Right cardiac atrium (tissue), 5 donors: ENCODE results near the gene PGAM5. TPM values are rescaled to one million over a fixed set of nuclear protein-coding genes. Genes with fewer than 3 reads are reported as not detected.
A peak's percentile ranks its signal among the peaks of the same experiment; 100 is the strongest.

Experiments
- ATAC-seq, 2 donors: fragments of 200-7000 bp; cut with Tn5 transposase; one replicate each; pipeline versions ENCODE4 v1.8.0 to v1.9.1; 2020; ENCODE audit warnings: moderate library complexity in 2 of 2, mild to moderate bottlenecking in 1 of 2
- DNase-seq, 3 donors: peaks; one replicate each; pipeline ENCODE4 v3.0.0-alpha.2; 2020
- H3K27ac ChIP-seq: one replicate; pipeline ENCODE4 v1.5.1; 2013; ENCODE audit warnings: mild to moderate bottlenecking, low read length, control low read depth, moderate library complexity
- H3K27me3 ChIP-seq: one replicate; pipeline ENCODE4 v1.6.1; 2013; ENCODE audit not compliant: control insufficient read depth, insufficient read depth
- H3K4me1 ChIP-seq: one replicate; pipeline ENCODE4 v1.6.1; 2013; ENCODE audit warnings: low read length; ENCODE audit not compliant: control insufficient read depth, insufficient read depth
- H3K4me3 ChIP-seq: one replicate; pipeline ENCODE4 v1.5.1; 2013; ENCODE audit warnings: low read length, control low read depth
- H3K9me3 ChIP-seq: one replicate; pipeline ENCODE4 v1.6.1; 2013; ENCODE audit warnings: low read length; ENCODE audit not compliant: control insufficient read depth
- WGBS: extraction: QIAGEN DNeasy Blood & Tissue Kit; methylation state at CpG from one replicate; pipeline ENCODE4 v1.1.7; 2013; 5-methylcytosine and 5-hydroxymethylcytosine counted together
- intact Hi-C, 4 donors: fragments of 100-400 bp; cut with DNase I; formaldehyde crosslinking; loops; one replicate each; pipeline versions ENCODE4 v1.11.0 to v1.14.0; 2022 to 2023
- polyA plus RNA-seq: library from polyadenylated mRNA; stranded (reverse); fragments of 200-250 nt; gene quantifications from one replicate; pipeline ENCODE4 v1.2.3, GENCODE V29; 2013
- total RNA-seq, 4 donors: library from RNA; stranded (reverse); fragmentation: NEBNext Ultra II Directional; extraction: Animal tissue kit (Norgen Biotek cat#: 25700); gene quantifications; one replicate each; pipeline ENCODE4 v1.2.1, GENCODE V29; 2021
- donor health status: healthy with polysubstance abuse.
- donor health status: DM: no; HTN: yes; CAD: no.
- donor health status: DM: no; HTN: no; CAD: no.
- donor health status: DM: no; HTN: yes; CAD: no; lungs with severe emphysema.
- donor health status: DM: yes; HTN: yes; CAD: no.

PGAM5 gene
- total and polyA plus RNA-seq, 5 donors = 15.1 to 24.0 (median 23.2) TPM

DNA sequence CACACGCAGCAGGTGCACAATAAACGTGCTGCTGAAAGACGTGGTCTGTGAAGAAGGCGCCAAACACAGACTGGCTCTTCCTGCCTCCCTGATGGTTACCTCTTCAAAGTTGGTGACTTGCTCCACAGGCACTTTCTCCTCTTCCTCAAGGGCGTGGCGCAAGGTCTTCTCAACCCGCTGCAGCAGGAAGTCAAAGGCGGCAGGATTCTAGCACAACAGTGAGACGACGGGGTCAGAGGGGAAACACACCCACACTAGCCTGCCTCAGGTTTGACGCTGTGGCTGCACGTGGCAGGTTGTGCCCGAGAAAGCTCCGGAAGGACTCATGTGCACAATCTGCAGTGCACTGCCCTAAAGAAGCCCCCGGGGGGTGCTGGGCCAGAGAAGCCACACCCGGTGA lies 38.5 kb upstream of the PGAM5 start:
- Histone ChIP-seq H3K4me3 (no peak overlapping the region), H3K9me3 (no peaks in the 10 kb centered on the region), H3K27ac (no peak overlapping the region), H3K27me3 (no peaks in the 10 kb centered on the region), H3K4me1 (no peaks in the 10 kb centered on the region)
- no peak for ATAC-seq
- 88% methylated on average over 16 of the region's 16 CpGs for WGBS
- DNase-seq = no peak
- intact Hi-C loops = no loop called here

DNA sequence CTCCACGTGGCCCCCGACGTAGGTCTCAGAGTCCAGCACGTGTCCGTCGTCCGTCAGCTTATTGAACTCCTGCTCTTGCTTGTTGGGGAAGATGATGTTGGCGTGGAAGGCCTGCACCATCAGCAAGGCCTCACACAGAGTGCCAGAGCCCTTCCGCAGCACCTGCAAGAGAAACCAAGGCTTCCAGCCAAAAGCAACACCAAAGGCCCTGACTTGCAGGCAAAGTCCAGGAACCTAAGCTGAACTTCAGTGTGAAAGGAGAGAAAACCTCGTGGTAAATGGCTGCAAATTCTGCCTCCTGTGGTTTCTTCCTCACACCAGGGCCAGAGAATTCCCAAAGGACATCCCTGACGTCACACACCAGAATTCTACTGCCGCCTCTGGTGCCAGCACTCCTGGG lies 38.0 kb upstream of the PGAM5 start:
- Histone ChIP-seq H3K27ac (no peak overlapping the region), H3K9me3 (no peaks in the 10 kb centered on the region), H3K4me1 (no peaks in the 10 kb centered on the region), H3K27me3 (no peaks in the 10 kb centered on the region), H3K4me3 (no peak overlapping the region)
- WGBS = 89% methylated on average over 12 of the region's 12 CpGs
- intact Hi-C loops = no loop called here
- DNase-seq (no peak), ATAC-seq (no peak)

DNA sequence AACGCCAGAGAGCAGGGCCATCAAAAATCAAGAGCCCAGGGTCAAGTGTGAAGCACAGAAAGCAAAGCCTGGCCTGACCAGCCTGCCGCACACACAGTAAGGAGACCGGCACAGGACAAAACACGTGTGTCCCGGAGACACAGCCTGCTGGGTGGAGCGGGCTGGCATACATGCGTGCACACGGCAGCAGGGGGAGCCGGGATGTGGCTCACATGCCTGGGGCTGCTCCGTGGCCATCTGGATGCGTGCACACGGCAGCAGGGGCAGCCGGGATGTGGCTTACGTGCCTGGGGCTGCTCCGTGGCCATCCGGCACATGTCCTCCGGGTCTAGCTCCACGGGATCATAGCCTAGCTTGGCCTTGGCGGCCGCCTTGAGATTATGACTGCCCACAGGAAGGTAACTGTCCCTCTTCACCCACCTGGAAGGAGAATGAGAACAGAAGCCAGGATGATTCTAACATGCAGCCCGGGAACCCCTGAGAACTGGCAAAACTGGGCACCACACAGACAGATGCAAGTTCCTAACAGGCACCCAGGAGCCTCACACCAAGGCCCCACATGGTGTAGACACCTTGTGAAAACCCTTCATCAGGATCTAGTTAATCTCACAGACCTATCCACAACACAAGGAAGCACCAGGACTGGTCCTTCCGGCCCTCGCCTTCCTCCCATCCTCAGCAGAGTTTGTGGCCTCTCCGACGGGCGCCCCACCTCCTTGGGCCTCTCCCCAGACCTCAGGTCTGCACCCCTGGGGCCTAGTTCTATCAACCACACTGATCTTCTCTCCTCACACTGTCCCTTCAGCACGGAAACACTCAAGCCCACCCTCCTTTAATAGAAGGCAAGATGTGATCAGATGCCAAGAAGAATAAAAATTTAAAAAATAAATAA lies 37.1 kb upstream of the PGAM5 start:
- Histone ChIP-seq H3K27me3 (no peaks in the 10 kb centered on the region), H3K4me3 (no peak overlapping the region), H3K27ac (no peak overlapping the region), H3K4me1 (no peaks in the 10 kb centered on the region), H3K9me3 (no peaks in the 10 kb centered on the region)
- ATAC-seq (no peak), DNase-seq (no peak)
- intact Hi-C loops = no loop called here
- WGBS = 96% methylated on average over 27 of the region's 27 CpGs

DNA sequence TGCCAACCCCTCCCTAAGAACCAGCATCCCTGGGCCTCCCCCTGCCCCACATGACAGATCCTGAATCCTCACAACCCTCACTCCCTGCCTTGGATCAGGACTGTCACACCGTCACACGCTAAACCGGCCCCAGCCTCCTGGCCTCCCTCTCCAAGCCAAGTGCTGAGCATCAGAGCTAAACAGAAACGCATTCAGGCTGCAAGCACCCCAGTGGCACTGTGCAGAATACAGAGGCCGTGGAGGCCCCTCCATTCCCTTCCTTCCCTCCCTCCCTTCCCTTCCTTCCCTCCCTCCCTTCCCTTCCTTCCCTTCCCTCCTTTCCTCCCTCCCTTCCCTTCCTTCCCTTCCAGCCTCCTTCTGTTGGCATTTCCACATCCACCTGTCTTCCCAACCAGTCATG lies 36.1 kb upstream of the PGAM5 start:
- Histone ChIP-seq H3K4me3 (no peak overlapping the region), H3K9me3 (no peaks in the 10 kb centered on the region), H3K27ac (no peak overlapping the region), H3K4me1 (no peaks in the 10 kb centered on the region), H3K27me3 (no peaks in the 10 kb centered on the region)
- intact Hi-C loops = no loop called here
- no peak for ATAC-seq
- no peak for DNase-seq
- 89% methylated on average over 5 of the region's 5 CpGs for WGBS

DNA sequence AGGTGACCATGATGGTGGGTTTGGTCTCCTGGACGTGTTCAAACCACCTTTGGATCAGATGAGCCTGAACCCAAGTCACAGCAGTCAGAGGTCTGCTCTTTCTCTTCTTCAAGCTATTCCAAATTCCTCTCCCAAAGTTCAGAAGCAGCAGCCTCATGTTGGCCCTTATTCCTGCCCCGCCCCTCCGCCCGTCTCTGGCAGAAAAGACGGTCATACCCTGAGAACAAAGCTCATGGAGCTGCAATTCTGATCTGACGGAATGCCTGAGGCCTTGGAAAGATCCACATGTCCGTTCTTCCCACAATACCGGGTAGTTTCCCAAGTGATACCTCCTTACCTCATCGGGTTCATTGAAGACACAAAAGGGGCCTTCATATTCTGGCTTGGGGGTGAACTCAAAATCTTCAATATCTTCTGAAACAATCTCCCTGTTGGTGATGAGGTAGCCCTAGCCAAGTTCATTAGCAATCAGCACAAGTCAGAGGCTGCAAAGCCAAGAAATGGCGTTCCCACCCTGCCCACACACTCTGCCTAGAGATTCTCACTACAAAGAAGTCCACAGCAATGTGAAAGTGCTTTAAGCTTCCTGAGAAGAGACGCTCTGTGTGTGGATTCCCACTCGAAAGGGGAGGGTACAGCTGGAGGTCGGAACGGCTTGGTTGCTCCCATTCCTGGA lies 34.7 kb upstream of the PGAM5 start:
- ATAC-seq (no peak), DNase-seq (no peak)
- Histone ChIP-seq H3K27me3 (no peaks in the 10 kb centered on the region), H3K27ac (no peak overlapping the region), H3K4me3 (no peak overlapping the region), H3K4me1 (no peaks in the 10 kb centered on the region), H3K9me3 (no peaks in the 10 kb centered on the region)
- intact Hi-C loops = no loop called here
- 94% methylated on average over 14 of the region's 14 CpGs for WGBS

DNA sequence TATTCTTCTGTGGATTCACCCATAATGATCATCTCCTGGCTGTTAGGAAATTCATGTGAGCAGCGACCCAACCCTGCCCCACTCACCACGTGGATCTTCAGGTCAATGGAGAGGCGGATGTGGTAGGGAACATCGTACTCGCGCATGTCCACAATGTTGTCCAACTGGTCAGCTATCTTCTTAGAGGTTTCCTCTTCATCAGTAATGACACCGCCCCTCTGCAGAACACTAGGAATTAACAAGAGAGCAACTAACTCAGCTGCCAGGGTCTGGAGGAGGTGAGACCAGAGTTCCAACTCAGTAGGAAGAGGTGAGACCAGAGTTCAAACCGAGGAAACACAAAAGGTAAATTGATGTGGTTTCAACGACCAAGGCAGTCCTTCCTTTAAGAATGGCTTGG lies 33.1 kb upstream of the PGAM5 start:
- WGBS = 92% methylated on average over 9 of the region's 9 CpGs
- H3K4me1 ChIP-seq = no peaks in the 10 kb centered on the region
- H3K27ac ChIP-seq = no peak overlapping the region
- H3K9me3 ChIP-seq = no peaks in the 10 kb centered on the region
- DNase-seq (no peak), ATAC-seq (no peak)
- no peaks in the 10 kb centered on the region for H3K27me3 ChIP-seq
- intact Hi-C loops = no loop called here
- H3K4me3 ChIP-seq = no peak overlapping the region

DNA sequence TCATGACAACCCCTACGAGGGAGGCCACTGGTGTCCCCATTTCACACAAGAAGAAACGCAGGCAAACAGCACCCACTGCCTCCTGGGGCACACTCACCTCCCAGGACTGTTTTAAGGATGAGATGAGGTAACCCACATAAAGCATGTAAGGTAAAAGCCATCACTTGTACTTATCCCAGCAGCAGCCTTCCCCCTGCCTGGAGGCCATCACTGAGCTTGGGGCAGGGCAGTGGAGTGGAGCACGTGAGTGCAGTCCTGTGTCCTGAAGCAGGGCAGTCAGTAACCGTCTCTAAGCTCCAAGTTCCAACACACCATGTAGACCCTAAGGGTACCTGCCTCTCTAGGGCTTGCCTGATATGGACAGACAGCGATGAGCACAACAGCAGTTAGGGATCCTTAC lies 25.2 kb upstream of the PGAM5 start:
- H3K27ac ChIP-seq = no peak overlapping the region
- 71% methylated on average over 5 of the region's 5 CpGs for WGBS
- H3K9me3 ChIP-seq = no peaks in the 10 kb centered on the region
- no peaks in the 10 kb centered on the region for H3K27me3 ChIP-seq
- ATAC-seq (no peak), DNase-seq (no peak)
- intact Hi-C loops = no loop called here
- no peak overlapping the region for H3K4me3 ChIP-seq
- H3K4me1 ChIP-seq = no peaks in the 10 kb centered on the region

DNA sequence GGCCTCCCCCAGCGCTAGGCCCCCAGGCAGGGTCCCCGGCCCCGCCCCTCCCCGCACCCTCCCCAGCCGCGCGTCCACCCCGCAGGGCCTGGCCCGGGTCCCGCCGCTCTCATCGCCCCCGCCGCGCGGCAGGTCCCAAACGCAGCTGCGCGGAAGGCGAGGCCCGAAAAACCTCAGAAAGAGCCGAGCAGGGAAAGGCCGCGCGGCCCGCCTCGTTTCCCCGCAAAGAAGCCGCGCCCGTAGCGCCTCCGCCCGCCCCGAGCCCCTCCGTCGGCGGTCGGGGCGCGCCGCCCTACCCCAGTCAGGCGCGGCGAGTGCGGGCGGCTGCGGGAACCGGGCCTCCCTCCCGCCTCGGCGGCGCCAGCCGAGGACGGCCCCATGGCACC lies 23.8 kb upstream of the PGAM5 start:
- Histone ChIP-seq H3K4me1 (no peaks in the 10 kb centered on the region), H3K4me3 (peak overlapping the region; percentile 94), H3K27me3 (no peaks in the 10 kb centered on the region), H3K27ac (peak overlapping the region; percentile 66), H3K9me3 (no peaks in the 10 kb centered on the region)
- under 1% methylated on average over 55 of the region's 55 CpGs for WGBS
- intact Hi-C loops = no loop called here
- DNase-seq (peak in 2 of 3 donors; percentile 32 to 73), ATAC-seq (peak in 1 of 2 donors; percentile 15)

DNA sequence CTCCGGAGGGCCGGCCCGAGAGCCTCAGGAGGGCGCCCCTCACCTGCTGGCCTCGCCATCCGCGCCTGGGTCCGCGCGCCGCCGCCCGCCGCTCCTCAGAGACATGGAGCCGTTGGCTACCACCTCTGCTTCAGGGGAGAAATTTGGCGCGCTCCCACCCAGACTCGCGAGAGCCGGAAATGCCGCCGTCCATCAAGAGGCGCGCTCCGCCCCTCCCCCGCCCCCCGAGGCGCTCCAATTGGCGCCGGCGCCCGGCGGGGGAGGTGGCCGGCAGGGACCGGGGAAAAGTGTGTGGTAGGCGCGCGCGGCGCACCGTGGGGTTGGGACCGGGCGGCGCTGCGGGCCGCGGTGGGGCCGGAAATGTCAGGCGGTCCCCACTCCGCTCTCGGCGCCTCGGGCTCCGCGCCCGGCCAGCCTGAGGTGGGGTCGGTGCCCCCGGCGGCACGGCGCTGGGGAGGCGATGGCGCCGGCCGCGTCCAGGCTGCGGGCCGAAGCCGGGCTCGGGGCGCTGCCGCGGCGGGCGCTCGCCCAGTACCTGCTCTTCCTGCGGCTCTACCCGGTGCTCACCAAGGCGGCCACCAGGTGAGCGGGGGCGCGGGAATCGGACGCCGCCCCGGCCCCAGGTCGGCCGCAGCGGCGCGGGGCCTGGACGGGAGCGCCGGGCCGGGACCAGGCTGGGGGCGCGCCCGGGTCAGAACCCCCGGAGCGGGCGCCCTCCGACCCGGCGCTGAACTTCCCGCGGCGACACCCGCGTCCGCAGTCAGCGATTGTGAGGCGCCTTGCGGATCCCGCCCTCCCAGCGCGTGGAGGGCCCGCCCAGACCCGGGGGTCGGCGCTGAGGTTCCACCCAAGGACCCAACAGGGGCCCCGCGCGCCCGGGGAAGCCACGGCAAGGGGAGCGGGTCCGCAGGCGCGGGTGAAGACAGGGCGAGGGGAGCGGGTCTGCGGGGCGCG lies 23.2 kb upstream of the PGAM5 start, which contains the start of the genes POLE and PXMP2:
POLE (minus strand) TSS at position 132 of the 954 bp plus-strand sequence; CDS start at position 105, 27 bp downstream.
PXMP2 (plus strand) TSS at position 377 of the 954 bp plus-strand sequence; CDS start at position 461, 84 bp downstream.
- DNase-seq = peak; percentile 96 to 99 (median 99)
- Histone ChIP-seq H3K9me3 (no peaks in the 10 kb centered on the region), H3K27ac (peak within 1 kb of the TSS; percentile 82), H3K4me1 (no peaks in the 10 kb centered on the region), H3K27me3 (no peaks in the 10 kb centered on the region), H3K4me3 (peak within 1 kb of the TSS; percentile 94)
- intact Hi-C loops = no loop called here
- WGBS = under 1% methylated on average over 134 of the region's 134 CpGs
- ATAC-seq = peak; percentile 99

DNA sequence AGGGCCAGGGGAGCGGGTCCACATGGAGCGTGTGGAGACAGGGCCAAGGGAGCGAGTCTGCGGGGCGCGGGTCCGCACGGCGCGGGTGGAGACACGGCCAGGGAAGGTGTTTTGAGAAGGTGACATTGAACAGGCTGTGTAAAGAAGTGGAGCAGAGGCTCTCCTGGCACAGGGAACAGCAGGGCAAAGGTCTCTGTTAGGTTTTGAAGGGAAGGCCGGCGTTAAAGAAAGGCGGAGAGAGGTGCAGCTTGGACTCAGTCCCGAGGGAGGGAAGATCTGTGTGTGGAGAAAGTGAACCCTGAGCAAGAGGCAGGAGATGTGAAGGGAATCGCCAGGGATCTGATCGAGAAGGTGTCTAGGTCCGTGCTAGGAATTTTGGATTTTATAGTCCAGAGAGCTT lies 21.4 kb upstream of the PGAM5 start:
- no peak overlapping the region for H3K27ac ChIP-seq
- DNase-seq (no peak), ATAC-seq (no peak)

More for the DNA sequence above, 21.4 kb upstream of the PGAM5 start:
- intact Hi-C loops = no loop called here
- H3K4me3 ChIP-seq = no peak overlapping the region
- no peaks in the 10 kb centered on the region for H3K9me3 ChIP-seq
- H3K27me3 ChIP-seq = no peaks in the 10 kb centered on the region
- no peaks in the 10 kb centered on the region for H3K4me1 ChIP-seq
- WGBS = 65% methylated on average over 18 of the region's 18 CpGs
